Activated CD4-positive, alpha-beta memory T cell treated with anti-CD3 and anti-CD28 coated beads for 36 hours (primary cell): Measurements from ENCODE around the gene ELFN2. TPM values are rescaled to one million over a fixed set of nuclear protein-coding genes. Genes with fewer than 3 reads are reported as not detected.
A peak's percentile ranks its signal among the peaks of the same experiment; 100 is the strongest.

Experiments used
- CTCF ChIA-PET: fragments of 350-600 bp; sonication (Branson Sonifier 250); formaldehyde crosslinking; loops from one replicate; lab custom pipeline; 2021; ENCODE audit warnings: antibody characterized with exemption, inconsistent platforms; lab: Charles Lee
- POLR2A ChIA-PET: fragments of 350-600 bp; sonication (Branson Sonifier 250); formaldehyde crosslinking; loops from one replicate; lab custom pipeline; 2021; ENCODE audit warnings: antibody characterized with exemption; lab: Charles Lee
- DNase-seq: peaks from one replicate; pipeline ENCODE4 v3.0.0-alpha.2; 2020
- H3K27ac Mint-ChIP-seq: one replicate; pipeline ENCODE4 v1.8.0; 2021; ENCODE audit warnings: mixed read lengths
- H3K27me3 Mint-ChIP-seq: one replicate; pipeline ENCODE4 v1.8.0; 2021; ENCODE audit warnings: mixed read lengths
- H3K36me3 Mint-ChIP-seq: one replicate; pipeline ENCODE4 v1.8.0; 2021; ENCODE audit warnings: mixed read lengths
- H3K4me1 Mint-ChIP-seq: one replicate; pipeline ENCODE4 v1.8.0; 2021; ENCODE audit warnings: low read depth, mixed read lengths
- H3K4me3 Mint-ChIP-seq: one replicate; pipeline ENCODE4 v1.8.0; 2021; ENCODE audit warnings: mild to moderate bottlenecking, mixed read lengths
- H3K9me3 Mint-ChIP-seq: one replicate; pipeline ENCODE4 v1.8.0; 2021; ENCODE audit warnings: mixed read lengths
- intact Hi-C: fragments of 100-400 bp; cut with micrococcal nuclease; formaldehyde crosslinking; loops from one replicate; pipeline ENCODE4 v1.15.1; 2023
- total RNA-seq, 2 experiments: library from RNA; stranded (reverse); gene quantifications; one replicate each; pipeline ENCODE4 v1.2.3, GENCODE V29; 2021

The ELFN2 gene
- total RNA-seq, 2 experiments from 2014 or later: 0.39 to 0.57 TPM

DNA sequence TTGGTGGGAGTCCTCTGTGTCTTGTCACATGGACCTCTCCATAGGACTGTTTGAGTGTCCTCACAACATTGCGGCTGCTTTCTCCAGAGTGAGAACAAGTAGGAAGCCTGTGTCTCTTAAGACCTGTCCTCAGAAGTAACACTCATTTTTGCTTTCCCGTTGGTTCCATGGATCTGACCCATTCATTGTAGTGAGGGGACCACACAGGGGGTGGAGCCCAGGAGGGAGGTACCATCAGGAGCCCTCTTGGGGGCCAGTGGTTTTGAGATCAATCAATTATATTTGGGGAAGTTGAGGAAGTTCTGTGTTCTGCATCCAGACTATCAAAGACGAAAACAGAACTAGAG, 5.4 kb upstream of the ELFN2 start:
- no peak for DNase-seq
- ChIA-PET POLR2A (no interaction called here), CTCF (interaction anchor here (1.1 to 7.3 kb wide), 5 partner anchors 25 to 163 kb away, joined by 3 to 68 read pairs (median 5); no protein-coding TSS in a partner anchor)
- Mint-ChIP-seq H3K4me3 (no peak overlapping the region), H3K27me3 (peaks cover 35% of the 10 kb centered on the region), H3K4me1 (peaks cover 27% of the 10 kb centered on the region), H3K36me3 (peaks cover 4% of the 10 kb centered on the region), H3K9me3 (peaks cover 4% of the 10 kb centered on the region), H3K27ac (peak overlapping the region; percentile 60)
- intact Hi-C loops: loop anchor here (1.0 kb wide), 1 partner anchor 12 kb away; no protein-coding TSS in a partner anchor

DNA sequence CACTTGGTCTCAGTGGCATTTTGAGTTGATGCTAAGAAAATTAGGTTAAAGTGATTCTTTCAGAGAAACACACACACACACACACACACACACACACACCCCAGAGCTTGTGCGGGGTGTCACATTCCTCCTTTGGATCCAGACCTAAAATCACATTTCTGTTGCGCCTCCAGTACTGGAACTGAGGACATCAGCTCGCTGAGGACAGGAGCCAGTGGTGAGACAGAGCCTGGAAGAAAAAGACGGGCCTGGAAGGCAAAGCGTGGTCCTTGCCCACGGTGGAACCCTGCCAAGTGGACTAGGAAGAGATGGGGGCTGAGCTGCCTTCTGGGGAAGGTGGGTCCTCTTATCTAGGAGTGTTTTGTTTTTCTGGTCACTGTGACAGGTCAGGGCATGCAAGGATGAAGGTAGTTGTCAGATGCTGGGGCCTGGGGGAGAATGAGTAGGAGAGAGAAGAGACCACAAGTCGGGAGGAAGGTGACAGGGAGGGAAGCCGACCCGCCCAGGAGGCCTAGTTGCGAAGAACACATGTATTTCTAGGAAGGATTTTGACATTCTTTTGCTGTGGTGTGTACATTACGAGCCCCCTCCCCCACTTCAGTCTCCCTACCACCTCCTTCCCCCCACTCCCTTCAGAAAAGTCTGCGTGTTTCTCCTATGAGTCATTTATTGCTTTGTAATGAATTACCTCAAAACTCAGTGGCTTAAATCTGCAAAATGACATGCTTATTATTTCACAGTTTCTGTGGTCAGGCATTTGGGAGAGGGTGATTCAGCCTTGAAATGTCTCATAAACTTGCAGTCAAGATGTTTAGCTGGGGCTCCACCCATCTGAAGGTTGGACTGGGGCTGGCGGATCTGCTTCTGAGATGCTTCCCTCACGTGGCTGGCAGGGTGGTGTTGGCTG, 4.8 kb upstream of the ELFN2 start:
- CTCF ChIA-PET: interaction anchor here (0.7 to 7.3 kb wide), 12 partner anchors 16 to 491 kb away, joined by 3 to 68 read pairs (median 4); partner anchors contain the start of gene GGA1
- Mint-ChIP-seq H3K4me3 (no peak overlapping the region), H3K4me1 (peaks cover 27% of the 10 kb centered on the region), H3K9me3 (peaks cover 4% of the 10 kb centered on the region), H3K36me3 (peaks cover 4% of the 10 kb centered on the region), H3K27me3 (peaks cover 37% of the 10 kb centered on the region), H3K27ac (peak overlapping the region; percentile 60)
- intact Hi-C loops: loop anchor here (1.0 kb wide), 1 partner anchor 12 kb away; no protein-coding TSS in a partner anchor
- POLR2A ChIA-PET: interaction anchor here (1.0 kb wide), 1 partner anchor 15 kb away, joined by 3 read pairs; no protein-coding TSS in a partner anchor
- DNase-seq: peak; percentile 79

DNA sequence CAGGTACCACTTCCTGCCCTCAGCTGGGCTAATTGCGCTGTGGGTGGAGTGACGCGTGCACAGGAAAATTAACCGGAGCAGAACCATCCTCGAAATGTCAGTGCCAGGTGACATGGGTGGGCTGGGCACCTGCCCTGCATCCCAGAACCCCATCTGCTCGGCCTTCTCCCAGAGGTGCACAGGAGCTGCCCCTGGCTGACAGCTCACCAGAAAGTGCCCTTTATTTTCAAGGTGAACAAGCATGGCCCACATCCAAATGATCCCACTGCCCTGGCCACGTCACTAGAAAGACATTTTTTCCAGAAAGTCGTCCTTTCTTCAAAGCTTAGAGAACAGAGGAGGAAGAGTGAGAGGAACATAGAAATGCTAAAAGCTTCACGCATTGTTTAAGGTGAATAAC, 4.1 kb upstream of the ELFN2 start:
- Mint-ChIP-seq H3K27me3 (peaks cover 44% of the 10 kb centered on the region), H3K36me3 (peaks cover 4% of the 10 kb centered on the region), H3K4me3 (no peak overlapping the region), H3K4me1 (peaks cover 27% of the 10 kb centered on the region), H3K27ac (no peak overlapping the region), H3K9me3 (peaks cover 4% of the 10 kb centered on the region)
- DNase-seq: no peak
- ChIA-PET CTCF (interaction anchor here (0.7 to 7.3 kb wide), 10 partner anchors 16 to 490 kb away, joined by 3 to 68 read pairs (median 4); partner anchors contain the start of gene GGA1), POLR2A (interaction anchor here (1.0 kb wide), 1 partner anchor 15 kb away, joined by 3 read pairs; no protein-coding TSS in a partner anchor)
- intact Hi-C loops: no loop called here

DNA sequence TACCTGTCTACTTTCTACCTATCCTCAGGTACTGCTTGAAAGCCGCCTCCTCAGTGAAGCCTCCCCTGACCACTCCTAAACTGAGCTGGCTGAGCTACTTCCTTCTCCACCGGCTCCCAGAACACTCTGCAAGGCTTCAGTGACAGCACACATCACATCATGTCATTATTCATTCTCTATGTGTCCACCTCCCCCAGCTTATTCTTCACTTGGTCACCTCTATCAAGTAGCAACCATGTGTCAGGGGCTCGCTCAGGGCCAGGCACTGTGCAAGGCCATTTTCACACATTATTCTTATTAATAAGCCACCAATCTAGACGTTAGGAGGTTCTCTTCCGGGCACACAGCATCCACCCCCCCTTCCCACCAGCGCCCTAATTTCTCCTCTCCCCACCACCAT, 3.7 kb upstream of the ELFN2 start:
- peaks cover 4% of the 10 kb centered on the region for H3K9me3 Mint-ChIP-seq
- no peak for DNase-seq
- H3K27ac Mint-ChIP-seq: no peak overlapping the region
- ChIA-PET POLR2A (interaction anchor here (1.0 kb wide), 1 partner anchor 14 kb away, joined by 3 read pairs; no protein-coding TSS in a partner anchor), CTCF (interaction anchor here (0.7 to 7.3 kb wide), 10 partner anchors 8 to 490 kb away, joined by 3 to 68 read pairs (median 5); no protein-coding TSS in a partner anchor)
- peaks cover 27% of the 10 kb centered on the region for H3K4me1 Mint-ChIP-seq
- H3K27me3 Mint-ChIP-seq: peaks cover 48% of the 10 kb centered on the region
- no peak overlapping the region for H3K4me3 Mint-ChIP-seq
- peaks cover 4% of the 10 kb centered on the region for H3K36me3 Mint-ChIP-seq
- intact Hi-C loops: no loop called here

DNA sequence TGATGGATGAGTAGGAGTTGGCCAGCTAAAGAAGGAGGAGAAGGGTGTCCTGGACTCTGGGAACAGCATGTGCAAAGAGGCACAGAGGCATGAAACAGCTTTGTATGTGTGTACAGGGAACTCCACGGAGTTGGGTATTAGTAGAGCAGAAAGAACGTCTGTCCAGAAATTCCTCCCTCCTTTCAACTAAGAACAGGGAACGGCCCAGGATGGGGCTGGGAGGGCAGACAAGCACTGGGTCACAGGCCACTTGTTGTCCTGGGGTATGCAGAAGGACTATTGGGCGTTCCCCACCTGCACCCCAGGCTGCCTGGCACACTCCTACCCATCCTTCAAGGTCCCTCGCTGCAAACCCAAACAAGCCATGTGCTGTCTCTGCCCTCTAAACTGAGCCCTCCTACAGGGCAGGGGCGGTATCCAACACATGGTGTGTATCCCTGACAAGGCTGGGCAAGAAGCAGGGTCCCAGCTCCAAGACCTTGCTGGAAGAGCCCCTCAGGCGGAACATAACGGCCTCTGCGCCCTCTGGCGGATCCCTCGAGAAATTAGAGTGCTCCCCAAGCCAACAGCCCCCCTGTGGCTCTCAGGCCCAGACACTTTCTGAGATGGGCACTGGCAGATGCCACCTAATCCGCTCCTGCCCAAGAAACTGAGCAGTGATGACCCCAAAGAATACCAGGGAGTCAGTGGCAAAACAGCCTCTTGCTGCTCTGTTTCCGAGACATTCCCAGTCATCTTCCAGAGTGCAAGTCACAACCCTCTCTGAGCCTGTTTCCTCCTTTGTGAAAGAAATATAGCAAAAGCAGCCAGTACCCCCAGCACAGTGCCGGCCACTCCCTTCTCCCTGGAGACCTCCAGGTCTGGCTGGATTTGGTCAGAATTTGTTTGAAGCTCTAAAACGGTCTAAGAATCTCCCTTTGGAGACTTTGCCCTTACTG, 1.6 kb upstream of the ELFN2 start:
- Mint-ChIP-seq H3K9me3 (peaks cover 4% of the 10 kb centered on the region), H3K36me3 (peaks cover 4% of the 10 kb centered on the region), H3K27ac (no peak overlapping the region), H3K27me3 (peaks cover 55% of the 10 kb centered on the region), H3K4me1 (peaks cover 27% of the 10 kb centered on the region), H3K4me3 (no peak overlapping the region)
- peak; percentile 66 for DNase-seq
- intact Hi-C loops: no loop called here
- ChIA-PET POLR2A (no interaction called here), CTCF (interaction anchor here (0.6 to 7.3 kb wide), 21 partner anchors 10 to 168 kb away, joined by 3 to 68 read pairs (median 4); partner anchors contain the start of gene CYTH4)

DNA sequence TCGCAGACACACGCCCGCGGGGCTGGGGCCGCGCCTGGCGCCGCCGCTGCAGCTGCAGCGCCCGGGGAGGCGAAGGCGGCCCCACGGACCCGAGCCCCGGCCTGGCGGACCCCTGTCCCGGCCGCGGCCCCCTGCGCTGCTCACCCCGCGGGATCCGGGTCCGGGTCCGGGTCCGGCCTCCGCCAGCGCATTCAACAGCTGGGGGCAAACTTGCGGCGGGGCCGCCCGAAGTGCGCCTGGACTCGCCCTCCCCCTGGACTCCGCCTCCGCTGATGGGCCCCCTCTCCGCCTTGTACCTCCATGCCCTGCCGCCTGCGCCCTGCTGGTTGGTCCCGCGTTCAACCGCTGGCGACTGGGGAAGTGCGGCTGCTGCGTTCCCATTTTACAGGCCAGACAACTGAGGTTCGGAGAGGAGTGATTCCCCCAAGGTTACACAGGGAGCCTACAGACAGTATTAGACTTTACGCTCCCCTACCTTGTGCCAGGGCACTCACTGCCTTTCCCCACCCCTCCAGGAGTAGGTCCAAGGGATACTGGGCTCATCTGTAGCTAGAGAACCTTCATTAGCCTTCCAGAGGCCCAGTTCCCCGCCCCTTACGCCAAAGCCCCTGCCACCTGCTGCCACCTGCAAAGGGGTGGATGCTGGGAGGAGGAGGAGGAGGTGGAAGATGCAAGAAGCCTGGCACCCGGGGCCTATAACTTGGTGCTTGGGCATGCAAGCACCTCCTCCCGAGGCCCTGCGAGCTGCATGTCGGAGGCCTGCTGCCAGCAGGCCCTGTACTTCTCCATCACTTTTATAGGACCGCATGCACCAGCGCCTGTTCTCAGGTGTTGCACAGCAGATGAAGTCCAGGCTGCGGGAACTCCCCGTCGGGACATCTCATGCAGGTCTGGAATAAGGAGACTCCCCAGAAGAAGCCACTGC, 694 bp upstream of the ELFN2 start:
- H3K27ac Mint-ChIP-seq: no peak overlapping the region
- DNase-seq: no peak
- ChIA-PET POLR2A (no interaction called here), CTCF (interaction anchor here (0.6 to 7.3 kb wide), 14 partner anchors 10 to 168 kb away, joined by 3 to 68 read pairs (median 4); partner anchors contain the start of gene CYTH4)
- H3K4me3 Mint-ChIP-seq: no peak overlapping the region
- peaks cover 4% of the 10 kb centered on the region for H3K9me3 Mint-ChIP-seq
- intact Hi-C loops: no loop called here
- peaks cover 4% of the 10 kb centered on the region for H3K36me3 Mint-ChIP-seq
- peaks cover 25% of the 10 kb centered on the region for H3K4me1 Mint-ChIP-seq
- H3K27me3 Mint-ChIP-seq: peaks cover 53% of the 10 kb centered on the region

DNA sequence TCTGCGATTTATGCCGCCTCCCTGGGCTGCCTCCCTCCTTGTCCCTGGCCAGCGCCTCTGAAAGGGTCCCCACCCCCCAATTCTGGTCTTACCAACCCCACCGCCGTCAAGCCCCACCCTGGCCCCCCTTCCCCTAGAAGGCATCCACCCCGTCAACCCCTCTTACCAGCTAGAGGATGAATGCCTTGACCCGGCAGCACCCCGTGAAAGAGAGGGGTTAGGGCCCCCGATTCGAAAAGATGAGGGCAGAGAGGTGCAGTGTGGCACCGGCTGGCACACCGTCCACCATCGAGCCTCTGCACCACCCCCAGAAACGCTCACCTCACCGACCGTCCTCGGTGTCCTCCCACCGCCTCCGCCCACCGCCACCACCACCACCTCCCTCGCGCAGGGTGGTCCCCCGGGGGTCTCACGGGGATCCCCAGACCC, 559 bp downstream of the ELFN2 start:
- CTCF ChIA-PET: no interaction called here
- H3K36me3 Mint-ChIP-seq: no peaks in the 10 kb centered on the region
- H3K4me1 Mint-ChIP-seq: peaks cover 13% of the 10 kb centered on the region
- H3K27me3 Mint-ChIP-seq: peaks cover 54% of the 10 kb centered on the region
- peak overlapping the region; percentile 20 for H3K4me3 Mint-ChIP-seq
- POLR2A ChIA-PET: no interaction called here
- intact Hi-C loops: no loop called here
- DNase-seq: no peak
- H3K9me3 Mint-ChIP-seq: no peaks in the 10 kb centered on the region
- no peak overlapping the region for H3K27ac Mint-ChIP-seq

DNA sequence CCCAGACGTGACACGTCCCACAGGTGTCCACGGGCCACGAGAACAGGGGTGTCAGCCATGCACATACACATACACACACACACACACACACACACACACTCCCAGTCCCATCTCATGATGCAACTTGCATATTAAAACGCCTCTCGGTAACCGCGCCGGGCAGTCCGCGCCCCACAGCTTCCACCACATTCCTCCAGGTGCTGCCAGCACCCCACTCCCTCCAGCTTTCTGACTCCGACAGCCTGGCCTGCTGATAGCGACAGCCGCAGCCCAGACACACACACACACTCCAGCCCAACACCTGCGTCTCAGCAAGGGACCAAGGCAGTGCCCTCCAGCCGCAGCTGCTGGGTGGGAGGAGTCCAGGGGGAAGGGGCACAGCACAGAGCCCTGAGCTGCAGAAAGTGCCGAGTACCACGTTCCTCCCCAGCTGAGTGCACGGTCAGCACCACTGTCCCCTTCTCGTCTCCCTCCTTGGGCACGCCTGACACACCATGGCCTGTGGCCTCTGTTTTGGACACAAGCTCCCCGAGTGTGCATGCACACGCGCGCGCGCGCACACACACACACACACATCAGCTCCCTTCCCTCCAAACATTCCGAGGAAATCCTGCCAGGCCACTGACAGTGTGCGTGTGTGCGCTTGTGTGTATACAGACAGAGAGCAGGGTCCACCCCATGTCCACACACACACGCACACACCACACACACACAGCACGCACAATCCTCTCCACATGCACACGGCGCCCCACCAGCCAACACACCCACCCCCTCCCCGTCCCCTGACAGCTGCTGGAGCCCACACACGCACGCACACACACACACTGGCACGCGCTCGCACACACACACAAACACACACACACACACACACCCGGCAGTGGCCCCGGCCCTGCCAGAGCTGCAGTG, 1.2 kb downstream of the ELFN2 start:
- H3K9me3 Mint-ChIP-seq: no peaks in the 10 kb centered on the region
- peaks cover 7% of the 10 kb centered on the region for H3K4me1 Mint-ChIP-seq
- no peak for DNase-seq
- peaks cover 58% of the 10 kb centered on the region for H3K27me3 Mint-ChIP-seq
- H3K27ac Mint-ChIP-seq: no peak overlapping the region
- intact Hi-C loops: no loop called here
- CTCF ChIA-PET: interaction anchor here (1.0 to 1.6 kb wide), 2 partner anchors 8 to 108 kb away, joined by 3 read pairs; no protein-coding TSS in a partner anchor
- POLR2A ChIA-PET: interaction anchor here (0.9 kb wide), 1 partner anchor 59 kb away, joined by 3 read pairs; no protein-coding TSS in a partner anchor
- no peaks in the 10 kb centered on the region for H3K36me3 Mint-ChIP-seq
- no peak overlapping the region for H3K4me3 Mint-ChIP-seq

DNA sequence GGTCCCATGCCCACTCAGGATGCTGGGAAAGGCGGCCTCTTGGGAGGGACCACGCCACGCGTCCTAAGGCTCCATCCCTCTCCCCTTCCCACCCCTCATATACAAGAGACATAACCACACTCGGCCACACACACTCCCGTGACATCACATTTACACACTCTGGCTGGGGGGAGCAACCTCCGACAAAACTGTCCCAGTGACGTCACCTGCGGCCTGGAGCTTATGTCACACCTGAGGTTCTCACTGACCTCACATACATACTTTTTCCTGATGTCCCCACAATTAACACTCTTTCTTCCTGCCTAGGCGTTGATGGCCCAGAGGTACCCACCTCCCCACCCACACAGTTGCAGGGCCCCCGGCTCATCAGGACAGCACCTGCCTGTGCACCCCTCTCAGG, 1.9 kb downstream of the ELFN2 start:
- H3K36me3 Mint-ChIP-seq: no peaks in the 10 kb centered on the region
- peaks cover 60% of the 10 kb centered on the region for H3K27me3 Mint-ChIP-seq
- intact Hi-C loops: no loop called here
- DNase-seq: no peak
- H3K4me3 Mint-ChIP-seq: no peak overlapping the region
- no peaks in the 10 kb centered on the region for H3K9me3 Mint-ChIP-seq
- POLR2A ChIA-PET: interaction anchor here (0.9 kb wide), 1 partner anchor 59 kb away, joined by 3 read pairs; no protein-coding TSS in a partner anchor
- no peak overlapping the region for H3K27ac Mint-ChIP-seq
- CTCF ChIA-PET: interaction anchor here (1.0 to 1.6 kb wide), 2 partner anchors 9 to 108 kb away, joined by 3 read pairs; no protein-coding TSS in a partner anchor
- peaks cover 6% of the 10 kb centered on the region for H3K4me1 Mint-ChIP-seq

DNA sequence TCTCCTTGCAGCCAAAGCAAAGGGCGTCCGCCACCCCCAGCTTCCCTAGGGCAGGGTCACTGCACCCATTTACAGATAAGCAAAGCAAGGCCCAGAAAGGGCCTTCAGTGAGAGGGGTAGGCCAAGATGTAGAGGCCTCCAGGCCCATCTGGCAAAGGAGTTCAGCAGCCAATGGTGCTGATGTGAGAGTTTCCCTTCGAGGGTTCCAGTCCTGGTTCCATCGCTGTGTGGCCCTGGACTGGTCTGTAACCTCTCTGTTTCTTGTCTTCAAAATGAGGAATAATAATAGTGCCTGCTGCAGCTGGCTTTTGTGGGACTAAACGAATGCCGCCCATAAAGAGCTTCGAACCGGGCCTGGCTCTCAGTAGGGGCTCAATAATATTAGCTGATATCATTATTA, 4.0 kb downstream of the ELFN2 start:
- H3K4me1 Mint-ChIP-seq: peaks cover 16% of the 10 kb centered on the region
- no peak overlapping the region for H3K27ac Mint-ChIP-seq
- POLR2A ChIA-PET: no interaction called here
- H3K9me3 Mint-ChIP-seq: no peaks in the 10 kb centered on the region
- H3K27me3 Mint-ChIP-seq: peaks cover 60% of the 10 kb centered on the region
- CTCF ChIA-PET: no interaction called here
- no peaks in the 10 kb centered on the region for H3K36me3 Mint-ChIP-seq
- intact Hi-C loops: no loop called here
- no peak for DNase-seq
- no peak overlapping the region for H3K4me3 Mint-ChIP-seq
